CD4-positive, alpha-beta memory T cell (primary cell): ENCODE data around the gene OLA1. TPM values are rescaled to one million over a fixed set of nuclear protein-coding genes. Genes with fewer than 3 reads are reported as not detected.

Source experiments
- CTCF ChIA-PET: fragments of 350-600 bp; sonication (Branson Sonifier 250); formaldehyde crosslinking; loops from one replicate; lab custom pipeline; 2021; ENCODE audit warnings: inconsistent platforms; ENCODE audit not compliant: partially characterized antibody; lab: Charles Lee
- POLR2A ChIA-PET: fragments of 350-600 bp; sonication (Branson Sonifier 250); formaldehyde crosslinking; loops from one replicate; lab custom pipeline; 2021; ENCODE audit not compliant: partially characterized antibody; lab: Charles Lee
- DNase-seq, 5 donors: peaks; one replicate each; pipeline versions ENCODE4 v3.0.0 to v3.0.0-alpha.2; 2020 to 2022; ENCODE audit warnings: mixed read lengths in 1 of 5
- H3K27ac ChIP-seq: one replicate; pipeline ENCODE4 v1.7.0; 2013; ENCODE audit warnings: low read depth, low read length
- H3K27me3 ChIP-seq: 2 replicates; pipeline ENCODE4 v1.7.0; 2013; ENCODE audit warnings: mild to moderate bottlenecking, low read length, moderate library complexity; ENCODE audit not compliant: insufficient read depth
- H3K36me3 ChIP-seq: 2 replicates; pipeline ENCODE4 v1.7.0; 2013; ENCODE audit warnings: mild to moderate bottlenecking, low read length, moderate library complexity; ENCODE audit not compliant: insufficient read depth
- H3K4me1 ChIP-seq: 2 replicates; pipeline ENCODE4 v1.7.0; 2013; ENCODE audit warnings: mild to moderate bottlenecking, low read length, moderate library complexity; ENCODE audit not compliant: insufficient read depth
- H3K4me3 ChIP-seq, 2 donors: one replicate each; pipeline ENCODE4 v1.7.0; 2013; ENCODE audit warnings: low read length in 2 of 2, mild to moderate bottlenecking in 1 of 2
- H3K9me3 ChIP-seq, 2 donors: one replicate each; pipeline ENCODE4 v1.7.0; 2013; ENCODE audit warnings: low read length in 2 of 2, control low read depth in 1 of 2; ENCODE audit not compliant: control insufficient read depth in 1 of 2
- H3K27ac Mint-ChIP-seq, 7 donors: one replicate each; pipeline ENCODE4 v1.8.0; 2020 to 2021; ENCODE audit warnings: mixed read lengths in 7 of 7, mild to moderate bottlenecking in 6 of 7, inconsistent platforms in 3 of 7, moderate library complexity in 3 of 7
- H3K27me3 Mint-ChIP-seq, 2 donors: one replicate each; pipeline ENCODE4 v1.8.0; 2020 to 2021; ENCODE audit warnings: mixed read lengths in 2 of 2
- H3K36me3 Mint-ChIP-seq, 2 donors: one replicate each; pipeline ENCODE4 v1.8.0; 2020 to 2021; ENCODE audit warnings: mixed read lengths in 2 of 2, inconsistent platforms in 1 of 2, mild to moderate bottlenecking in 1 of 2
- H3K4me1 Mint-ChIP-seq, 4 donors: one replicate each; pipeline ENCODE4 v1.8.0; 2020 to 2021; ENCODE audit warnings: mixed read lengths in 4 of 4, mild to moderate bottlenecking in 1 of 4
- H3K4me3 Mint-ChIP-seq, 8 donors: one replicate each; pipeline ENCODE4 v1.8.0; 2020 to 2021; ENCODE audit warnings: mixed read lengths in 8 of 8, mild to moderate bottlenecking in 7 of 8, moderate library complexity in 6 of 8, inconsistent platforms in 3 of 8
- H3K9me3 Mint-ChIP-seq, 8 donors: one replicate each; pipeline ENCODE4 v1.8.0; 2020 to 2021; ENCODE audit warnings: mixed read lengths in 8 of 8, mild to moderate bottlenecking in 5 of 8, inconsistent platforms in 3 of 8, moderate library complexity in 1 of 8
- intact Hi-C: fragments of 100-400 bp; cut with micrococcal nuclease; formaldehyde crosslinking; loops from one replicate; pipeline ENCODE4 v1.15.1; 2023
- polyA plus RNA-seq, 2 donors: library from polyadenylated mRNA; unstranded; fragments of 300-500 nt; fragmentation: Illumina TruSeq; gene quantifications; one replicate each; pipeline ENCODE4 v1.2.3, GENCODE V29; 2021
- total RNA-seq, 2 experiments: library from RNA; stranded (reverse); gene quantifications; one replicate each; pipeline ENCODE4 v1.2.3, GENCODE V29; 2021

The OLA1 gene
- total and polyA plus RNA-seq, 4 experiments from 2014 or later = 31.1 to 77.1 (median 43.9) TPM

DNA sequence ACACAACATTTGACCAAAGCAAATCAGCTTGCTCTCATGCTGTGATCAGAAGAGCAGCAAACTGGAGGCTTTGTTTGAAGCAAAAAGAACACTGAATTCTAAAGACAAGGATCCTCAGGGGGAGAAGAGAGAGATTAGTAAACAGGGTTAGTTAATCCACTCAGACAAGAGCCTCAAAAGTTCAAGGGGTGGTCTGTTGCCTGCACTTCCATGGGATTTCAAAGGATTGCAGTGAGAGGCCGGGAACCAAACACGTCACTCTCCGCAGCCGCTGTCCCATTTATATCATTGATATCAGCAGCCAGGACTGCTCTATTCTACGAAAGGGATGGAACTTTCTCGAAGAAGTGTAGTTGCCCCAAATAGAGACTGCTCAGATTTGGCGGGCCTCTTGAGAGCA, 185.4 kb downstream of the OLA1 start:
- H3K4me1 ChIP-seq = no peaks in the 10 kb centered on the region
- peaks cover 8 to 21% of the 10 kb centered on the region in 2 donors for H3K27me3 Mint-ChIP-seq
- H3K27ac ChIP-seq = no peak overlapping the region
- peaks cover 0 to 11% of the 10 kb centered on the region in 2 donors for H3K36me3 Mint-ChIP-seq
- DNase-seq = no peak
- intact Hi-C loops = no loop called here
- no peak overlapping the region for H3K4me3 ChIP-seq
- ChIA-PET CTCF (no interaction called here), POLR2A (no interaction called here)
- no peaks in the 10 kb centered on the region for H3K9me3 ChIP-seq
- no peaks in the 10 kb centered on the region for H3K4me1 Mint-ChIP-seq
- H3K27me3 ChIP-seq = no peaks in the 10 kb centered on the region
- peaks cover 2 to 16% (median 12%) of the 10 kb centered on the region in 8 donors for H3K9me3 Mint-ChIP-seq
- no peak overlapping the region for H3K4me3 Mint-ChIP-seq
- H3K36me3 ChIP-seq = no peaks in the 10 kb centered on the region
- H3K27ac Mint-ChIP-seq = no peak overlapping the region

DNA sequence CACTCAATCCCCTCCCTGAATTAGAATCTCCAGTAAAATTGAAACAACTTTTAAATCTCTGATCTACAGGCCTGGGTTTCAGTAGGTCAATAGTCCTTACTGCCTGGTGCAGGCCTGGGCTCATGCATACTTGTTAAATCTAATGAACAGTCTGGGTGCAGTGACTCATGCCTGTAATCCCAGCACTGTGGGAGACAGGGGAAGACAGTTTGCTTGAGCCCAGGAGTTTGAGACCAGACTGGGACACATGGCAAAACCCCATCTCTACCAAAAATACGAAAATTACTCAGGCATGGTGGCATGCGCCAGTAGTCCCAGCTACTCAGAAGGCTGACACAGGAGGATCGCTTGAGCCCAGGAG, 188.5 kb downstream of the OLA1 start:
- CTCF ChIA-PET = no interaction called here
- Histone ChIP-seq H3K4me3 (no peak overlapping the region), H3K36me3 (no peaks in the 10 kb centered on the region), H3K27me3 (no peaks in the 10 kb centered on the region), H3K27ac (no peak overlapping the region), H3K9me3 (no peaks in the 10 kb centered on the region), H3K4me1 (no peaks in the 10 kb centered on the region)
- Mint-ChIP-seq H3K36me3 (peaks cover 0 to 11% of the 10 kb centered on the region in 2 donors), H3K4me3 (no peak overlapping the region), H3K4me1 (no peaks in the 10 kb centered on the region), H3K9me3 (peaks cover 2 to 15% (median 12%) of the 10 kb centered on the region in 8 donors), H3K27ac (no peak overlapping the region), H3K27me3 (peaks cover 7 to 21% of the 10 kb centered on the region in 2 donors)
- no peak for DNase-seq
- POLR2A ChIA-PET = no interaction called here
- intact Hi-C loops = no loop called here

DNA sequence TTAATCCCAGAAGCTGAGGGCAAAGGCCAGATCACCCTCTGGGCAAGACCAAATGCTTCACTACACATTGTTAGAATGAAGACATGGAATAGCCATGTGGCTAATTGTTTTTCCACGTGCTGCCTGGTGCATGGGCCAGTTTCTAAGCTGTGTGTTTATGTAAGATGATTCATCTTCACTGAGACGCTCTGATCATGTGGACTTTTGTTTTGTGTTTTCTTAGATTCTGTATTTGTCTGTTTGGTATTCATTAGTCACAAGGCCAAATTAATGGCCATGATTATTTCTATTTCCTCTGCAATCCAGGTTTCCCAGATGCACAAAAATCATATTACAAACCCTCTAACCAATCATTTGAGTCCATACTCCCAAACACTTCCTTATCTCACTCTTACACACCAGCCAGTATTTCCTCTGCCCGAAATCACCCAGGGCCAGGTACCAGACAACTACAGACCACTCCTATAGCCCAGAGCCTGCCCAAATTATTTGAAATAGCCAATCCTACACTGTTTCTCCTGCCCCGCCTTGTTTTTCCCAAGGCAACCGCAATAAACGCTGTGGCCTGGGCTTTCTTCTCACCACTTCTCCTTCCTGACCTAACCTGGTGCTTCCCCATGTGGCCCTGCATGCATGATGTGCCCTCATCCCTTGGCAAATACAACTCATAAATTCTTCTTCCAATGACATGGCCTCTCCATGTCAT, 189.0 kb downstream of the OLA1 start:
- Mint-ChIP-seq H3K4me3 (no peak overlapping the region), H3K9me3 (peaks cover 2 to 14% (median 12%) of the 10 kb centered on the region in 8 donors), H3K36me3 (peaks cover 0 to 11% of the 10 kb centered on the region in 2 donors), H3K4me1 (no peaks in the 10 kb centered on the region), H3K27me3 (peaks cover 5 to 21% of the 10 kb centered on the region in 2 donors), H3K27ac (no peak overlapping the region)
- no peaks in the 10 kb centered on the region for H3K27me3 ChIP-seq
- H3K9me3 ChIP-seq = no peaks in the 10 kb centered on the region
- ChIA-PET POLR2A (no interaction called here), CTCF (no interaction called here)
- no peak overlapping the region for H3K4me3 ChIP-seq
- no peaks in the 10 kb centered on the region for H3K36me3 ChIP-seq
- no peak overlapping the region for H3K27ac ChIP-seq
- no peak for DNase-seq
- no peaks in the 10 kb centered on the region for H3K4me1 ChIP-seq
- intact Hi-C loops = no loop called here

- H3K27ac Mint-ChIP-seq = no peak overlapping the region
- H3K4me3 ChIP-seq = no peak overlapping the region
- H3K9me3 Mint-ChIP-seq = peaks cover 2 to 14% (median 12%) of the 10 kb centered on the region in 8 donors
- no peak for DNase-seq
- ChIA-PET CTCF (no interaction called here), POLR2A (no interaction called here)
- no peaks in the 10 kb centered on the region for H3K4me1 ChIP-seq
- H3K27me3 Mint-ChIP-seq = peaks cover 5 to 22% of the 10 kb centered on the region in 2 donors
- H3K4me1 Mint-ChIP-seq = no peaks in the 10 kb centered on the region
- no peak overlapping the region for H3K27ac ChIP-seq
- no peaks in the 10 kb centered on the region for H3K36me3 ChIP-seq
- H3K9me3 ChIP-seq = no peaks in the 10 kb centered on the region
- H3K27me3 ChIP-seq = no peaks in the 10 kb centered on the region
- intact Hi-C loops = no loop called here
- no peak overlapping the region for H3K4me3 Mint-ChIP-seq
- H3K36me3 Mint-ChIP-seq = peaks cover 0 to 11% of the 10 kb centered on the region in 2 donors
Observed at GRCh38 chr2:174058456-174058855, 189.9 kb downstream of the OLA1 start.

DNA sequence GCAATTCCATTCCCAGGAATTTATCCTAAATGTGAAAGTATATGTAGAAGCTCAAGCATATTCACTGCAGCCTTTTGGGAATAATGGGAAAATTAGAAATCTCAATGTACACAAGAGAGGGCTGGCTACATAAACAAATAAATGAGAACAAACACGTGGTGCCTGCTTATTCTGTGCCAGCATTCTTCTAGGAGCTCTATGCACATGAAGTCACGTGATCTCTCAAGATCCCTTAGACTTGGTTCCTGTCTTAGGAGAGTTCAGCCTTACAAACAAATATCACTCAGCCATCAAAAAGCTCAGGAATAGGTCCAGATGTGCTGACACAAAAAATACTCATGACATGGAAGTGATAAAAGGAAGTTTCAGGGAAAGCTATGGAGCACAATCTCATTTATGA, 190.3 kb downstream of the OLA1 start:
- peaks cover 2 to 14% (median 12%) of the 10 kb centered on the region in 8 donors for H3K9me3 Mint-ChIP-seq
- H3K27me3 Mint-ChIP-seq = peaks cover 5 to 24% of the 10 kb centered on the region in 2 donors
- Histone ChIP-seq H3K9me3 (no peaks in the 10 kb centered on the region), H3K27me3 (no peaks in the 10 kb centered on the region), H3K36me3 (no peaks in the 10 kb centered on the region), H3K4me3 (no peak overlapping the region), H3K4me1 (no peaks in the 10 kb centered on the region), H3K27ac (no peak overlapping the region)
- H3K4me1 Mint-ChIP-seq = no peaks in the 10 kb centered on the region
- ChIA-PET CTCF (no interaction called here), POLR2A (no interaction called here)
- DNase-seq = no peak
- H3K36me3 Mint-ChIP-seq = peaks cover 0 to 11% of the 10 kb centered on the region in 2 donors
- no peak overlapping the region for H3K4me3 Mint-ChIP-seq
- H3K27ac Mint-ChIP-seq = no peak overlapping the region
- intact Hi-C loops = no loop called here

GRCh38 chr2:174054926-174055325, 193.4 kb downstream of the OLA1 start:
- Mint-ChIP-seq H3K9me3 (peaks cover 2 to 14% (median 12%) of the 10 kb centered on the region in 8 donors), H3K36me3 (peaks cover 0 to 11% of the 10 kb centered on the region in 2 donors), H3K4me1 (no peaks in the 10 kb centered on the region), H3K4me3 (no peak overlapping the region), H3K27ac (no peak overlapping the region), H3K27me3 (peaks cover 4 to 17% of the 10 kb centered on the region in 2 donors)
- Histone ChIP-seq H3K27ac (no peak overlapping the region), H3K4me3 (no peak overlapping the region), H3K36me3 (no peaks in the 10 kb centered on the region), H3K9me3 (no peaks in the 10 kb centered on the region), H3K27me3 (no peaks in the 10 kb centered on the region), H3K4me1 (no peaks in the 10 kb centered on the region)
- ChIA-PET CTCF (interaction anchor here (0.9 kb wide), 1 partner anchor 15 kb away, joined by 3 read pairs; no protein-coding TSS in a partner anchor), POLR2A (no interaction called here)
- DNase-seq = no peak
- intact Hi-C loops = no loop called here

DNA sequence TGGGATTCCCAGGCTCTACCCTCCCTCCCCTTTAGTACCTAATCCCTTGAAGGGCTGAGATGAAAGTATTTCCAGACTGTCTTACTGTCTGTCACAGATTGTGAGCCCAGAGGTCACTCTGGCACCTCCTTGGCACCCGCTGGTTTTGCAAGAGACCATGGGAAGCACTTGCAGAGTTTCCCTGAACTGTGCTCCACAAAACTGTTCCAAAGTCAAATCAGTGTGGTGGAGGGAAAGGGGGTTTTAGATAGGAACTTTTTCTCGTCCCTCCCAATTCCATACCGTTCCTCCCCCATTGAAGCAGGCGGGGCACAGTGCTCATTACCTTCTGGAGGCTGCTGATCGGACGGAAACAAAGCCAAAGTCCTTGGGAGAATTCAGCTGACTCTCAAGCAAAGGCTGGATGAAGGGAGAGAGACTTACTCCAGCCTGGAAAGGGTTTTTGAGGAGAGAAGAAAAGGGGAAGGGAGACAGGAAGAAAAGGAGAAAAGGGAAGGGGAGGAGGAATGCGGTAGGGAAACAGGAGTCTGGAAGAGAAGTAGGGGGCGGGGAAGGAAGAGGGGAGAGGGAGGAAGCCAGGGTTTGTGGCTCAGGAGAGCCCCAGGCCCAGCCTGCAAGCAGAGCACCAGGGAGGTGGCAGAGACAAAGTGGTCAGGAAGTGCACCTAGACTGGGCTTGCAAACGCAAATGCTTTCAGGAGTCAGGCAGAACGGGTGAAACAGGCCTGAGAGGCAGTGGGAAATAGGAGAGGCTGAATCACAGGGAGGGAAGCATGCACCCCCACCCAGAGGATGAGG, 194.8 kb downstream of the OLA1 start:
- H3K27ac Mint-ChIP-seq = no peak overlapping the region
- H3K36me3 Mint-ChIP-seq = no peaks in the 10 kb centered on the region
- intact Hi-C loops = no loop called here
- DNase-seq = no peak
- H3K4me1 Mint-ChIP-seq = no peaks in the 10 kb centered on the region
- peaks cover 6 to 15% of the 10 kb centered on the region in 2 donors for H3K27me3 Mint-ChIP-seq
- CTCF ChIA-PET = interaction anchor here (0.6 to 0.9 kb wide), 2 partner anchors 9 to 13 kb away, joined by 3 read pairs; no protein-coding TSS in a partner anchor
- Histone ChIP-seq H3K4me3 (no peak overlapping the region), H3K4me1 (no peaks in the 10 kb centered on the region), H3K27ac (no peak overlapping the region), H3K27me3 (no peaks in the 10 kb centered on the region), H3K36me3 (no peaks in the 10 kb centered on the region), H3K9me3 (no peaks in the 10 kb centered on the region)
- H3K4me3 Mint-ChIP-seq = no peak overlapping the region
- POLR2A ChIA-PET = no interaction called here
- H3K9me3 Mint-ChIP-seq = peaks cover 0 to 9% (median 3%) of the 10 kb centered on the region in 8 donors
